HEK293T (cell line): Measurements from ENCODE around the gene TEDC1.

Source experiments
- BHLHE40 ChIP-seq: fragments of 450-650 bp; IDR thresholded peaks from 2 replicates; pipeline ENCODE4 v1.6.1; 2016; ENCODE audit warnings: mild to moderate bottlenecking, moderate library complexity, borderline replicate concordance
- ELF4 ChIP-seq: fragments of 450-650 bp; IDR thresholded peaks from 2 replicates; pipeline ENCODE4 v1.6.1; 2017; ENCODE audit warnings: antibody characterized with exemption
- FOXA1 ChIP-seq: fragments of 450-650 bp; IDR thresholded peaks from 2 replicates; pipeline ENCODE4 v1.6.1; 2016; ENCODE audit warnings: mild to moderate bottlenecking
- NFRKB ChIP-seq: fragments of 450-650 bp; IDR thresholded peaks from 2 replicates; pipeline ENCODE4 v1.6.1; 2016; ENCODE audit warnings: mild to moderate bottlenecking, moderate library complexity
- SP1 ChIP-seq: fragments of 450-650 bp; IDR thresholded peaks from 2 replicates; pipeline ENCODE4 v1.6.1; 2017
- SUZ12 ChIP-seq: fragments of 450-650 bp; IDR thresholded peaks from 2 replicates; pipeline ENCODE4 v1.6.1; 2016; ENCODE audit warnings: mild to moderate bottlenecking

GRCh38 chr14:105529569-105530284 is 38.7 kb downstream of the TEDC1 start:
- TF ChIP-seq FOXA1 (no peak), SP1 (no peak), BHLHE40 (no peak), ELF4 (no peak), NFRKB (no peak), SUZ12 (no peak)
